Raji (cell line): ENCODE measurements around the gene CFDP1.

Source experiments
- POLR2A ChIP-seq: IDR thresholded peaks from 2 replicates; pipeline ENCODE4 v1.6.1; 2011; ENCODE audit warnings: low read depth, low read length, control low read depth; ENCODE audit not compliant: insufficient read depth

Gene CFDP1

GRCh38 chr16:75322740-75323139, 110.6 kb downstream of the CFDP1 start:
- TF ChIP-seq POLR2A = no peak

- TF ChIP-seq POLR2A = no peak
Measured at GRCh38 chr16:75320435-75320834, 112.9 kb downstream of the CFDP1 start.

GRCh38 chr16:75319513-75320411, 113.5 kb downstream of the CFDP1 start:
- no peak for TF ChIP-seq POLR2A

- TF ChIP-seq POLR2A = no peak
Measured at GRCh38 chr16:75318737-75319136, 114.6 kb downstream of the CFDP1 start.

GRCh38 chr16:75317532-75317931, 115.8 kb downstream of the CFDP1 start:
- no peak for TF ChIP-seq POLR2A

GRCh38 chr16:75317101-75317522, 116.2 kb downstream of the CFDP1 start:
- no peak for TF ChIP-seq POLR2A

GRCh38 chr16:75315539-75316306, 117.6 kb downstream of the CFDP1 start:
- TF ChIP-seq POLR2A = no peak

GRCh38 chr16:75312875-75313274, 120.4 kb downstream of the CFDP1 start:
- TF ChIP-seq POLR2A = no peak

- TF ChIP-seq POLR2A = no peak
Measured at GRCh38 chr16:75311383-75311938, 121.8 kb downstream of the CFDP1 start.

GRCh38 chr16:75310541-75310940, 122.8 kb downstream of the CFDP1 start:
- no peak for TF ChIP-seq POLR2A

GRCh38 chr16:75309899-75310430, 123.3 kb downstream of the CFDP1 start:
- TF ChIP-seq POLR2A = no peak

GRCh38 chr16:75309156-75309555, 124.1 kb downstream of the CFDP1 start:
- no peak for TF ChIP-seq POLR2A

GRCh38 chr16:75308011-75308410, 125.3 kb downstream of the CFDP1 start:
- TF ChIP-seq POLR2A = no peak

- no peak for TF ChIP-seq POLR2A
Measured at GRCh38 chr16:75307506-75307905, 125.8 kb downstream of the CFDP1 start.

GRCh38 chr16:75306099-75306762, 127.1 kb downstream of the CFDP1 start:
- TF ChIP-seq POLR2A = no peak

- no peak for TF ChIP-seq POLR2A
Measured at GRCh38 chr16:75305364-75306098, 127.8 kb downstream of the CFDP1 start.
